GM21529 (cell line): ENCODE results near the gene LDLRAP1.
"Not testable (repeated sequence)": the region's sequence is repeated elsewhere in the genome, so short reads cannot be mapped to it uniquely, and the experiment has no call there.

Source experiments
- ATAC-seq: cut with Tn5 transposase; IDR thresholded peaks from one replicate; pipeline ENCODE4 v1.9.1; 2021; ENCODE audit not compliant: unreplicated experiment

The LDLRAP1 gene

GRCh38 chr1:25599969-25600610 is 56.7 kb downstream of the LDLRAP1 start:
- no peak for ATAC-seq

- not testable (repeated sequence) for ATAC-seq
Measured at GRCh38 chr1:25600971-25601699, 57.7 kb downstream of the LDLRAP1 start.

GRCh38 chr1:25603779-25604538 is 60.6 kb downstream of the LDLRAP1 start:
- not testable (repeated sequence) for ATAC-seq

- no peak for ATAC-seq
Measured at GRCh38 chr1:25607123-25607522, 63.7 kb downstream of the LDLRAP1 start.

- peak; percentile 76 for ATAC-seq
Measured at GRCh38 chr1:25608488-25609178, 65.2 kb downstream of the LDLRAP1 start.

GRCh38 chr1:25609921-25610320 is 66.5 kb downstream of the LDLRAP1 start:
- ATAC-seq: no peak

GRCh38 chr1:25610822-25611630 is 67.6 kb downstream of the LDLRAP1 start:
- no peak for ATAC-seq

GRCh38 chr1:25611843-25612242 is 68.4 kb downstream of the LDLRAP1 start:
- ATAC-seq: no peak

GRCh38 chr1:25612421-25612820 is 69.0 kb downstream of the LDLRAP1 start:
- no peak for ATAC-seq

- ATAC-seq: no peak
Measured at GRCh38 chr1:25613091-25613490, 69.7 kb downstream of the LDLRAP1 start.

GRCh38 chr1:25614501-25615171 is 71.2 kb downstream of the LDLRAP1 start:
- ATAC-seq: no peak

GRCh38 chr1:25615172-25615541 is 71.8 kb downstream of the LDLRAP1 start:
- no peak for ATAC-seq

GRCh38 chr1:25615563-25616094 is 72.2 kb downstream of the LDLRAP1 start:
- no peak for ATAC-seq

GRCh38 chr1:25616095-25616986 is 72.9 kb downstream of the LDLRAP1 start, which contains the start of gene MAN1C1:
Gene MAN1C1, plus strand, starts transcription at chr1:25616791. Its CDS starts 1,007 bp downstream, at chr1:25617798.
- ATAC-seq: peak; percentile 56

GRCh38 chr1:25616987-25617624 is 73.7 kb downstream of the LDLRAP1 start:
- no peak for ATAC-seq

- ATAC-seq: no peak
Measured at GRCh38 chr1:25617625-25618432, 74.4 kb downstream of the LDLRAP1 start.

GRCh38 chr1:25618433-25618808 is 75.0 kb downstream of the LDLRAP1 start:
- ATAC-seq: no peak
